CD4-positive, alpha-beta T cell treated with Interleukin-12 subunit alpha and Interleukin-12 subunit beta, for 1 hour (primary cell): ENCODE measurements around the gene RASSF6.
A peak's percentile ranks its signal among the peaks of the same experiment; 100 is the strongest.
"Not testable (repeated sequence)": the region's sequence is repeated elsewhere in the genome, so short reads cannot be mapped to it uniquely, and the experiment has no call there.

Experiments
- DNase-seq: peaks from one replicate; pipeline ENCODE4 v3.0.0-alpha.2; 2020

The RASSF6 gene

GRCh38 chr4:73575660-73576059 lies 44.6 kb downstream of the RASSF6 start:
- DNase-seq, result no peak

- peak; percentile 24 for DNase-seq
Measured at GRCh38 chr4:73573794-73574528, 46.3 kb downstream of the RASSF6 start.

GRCh38 chr4:73550865-73551264 lies 69.4 kb downstream of the RASSF6 start:
- DNase-seq, result not testable (repeated sequence)

- DNase-seq, result no peak
Measured at GRCh38 chr4:73544620-73545019, 75.6 kb downstream of the RASSF6 start.

GRCh38 chr4:73541251-73541650 lies 79.0 kb downstream of the RASSF6 start:
- DNase-seq, result no peak

- no peak for DNase-seq
Measured at GRCh38 chr4:73540826-73541225, 79.4 kb downstream of the RASSF6 start.

GRCh38 chr4:73539386-73539785 lies 80.8 kb downstream of the RASSF6 start:
- DNase-seq, result no peak

- no peak for DNase-seq
Measured at GRCh38 chr4:73538162-73538561, 82.1 kb downstream of the RASSF6 start.

GRCh38 chr4:73533515-73534422 lies 86.5 kb downstream of the RASSF6 start:
- no peak for DNase-seq

- no peak for DNase-seq
Measured at GRCh38 chr4:73528171-73528570, 92.1 kb downstream of the RASSF6 start.

- no peak for DNase-seq
Measured at GRCh38 chr4:73527196-73527595, 93.0 kb downstream of the RASSF6 start.

- no peak for DNase-seq
Measured at GRCh38 chr4:73525611-73526010, 94.6 kb downstream of the RASSF6 start.

- no peak for DNase-seq
Measured at GRCh38 chr4:73523126-73523525, 97.1 kb downstream of the RASSF6 start.
